Smooth muscle cell (in vitro differentiated cells): Measurements from ENCODE around the gene NOLC1. TPM values are rescaled to one million over a fixed set of nuclear protein-coding genes. Genes with fewer than 3 reads are reported as not detected.

Experiments
- DNase-seq: peaks from one replicate; lab custom pipeline; 2025; ENCODE audit not compliant: unreplicated experiment; lab: John Stamatoyannopoulos, UW
- H2AFZ ChIP-seq: fragments of 200-600 bp; sonication (generic); 2 replicates; pipeline ENCODE4 v1.6.0; 2016; ENCODE audit warnings: antibody characterized with exemption, low read depth, mild to moderate bottlenecking
- H3F3A ChIP-seq: fragments of 200-600 bp; sonication (generic); 2 replicates; pipeline ENCODE4 v1.6.0; 2017; ENCODE audit warnings: antibody characterized with exemption, low read depth
- H3K27ac ChIP-seq: fragments of 200-600 bp; sonication (generic); 2 replicates; pipeline ENCODE4 v1.5.1; 2016; ENCODE audit warnings: low read depth, mild to moderate bottlenecking
- H3K27me3 ChIP-seq: fragments of 200-600 bp; sonication (generic); 2 replicates; pipeline ENCODE4 v1.6.1; 2016; ENCODE audit warnings: low read depth, mild to moderate bottlenecking
- H3K36me3 ChIP-seq: fragments of 200-600 bp; sonication (generic); 2 replicates; pipeline ENCODE4 v1.5.1; 2016; ENCODE audit warnings: low read depth
- H3K4me1 ChIP-seq: fragments of 200-600 bp; sonication (generic); 2 replicates; pipeline ENCODE4 v1.5.1; 2016; ENCODE audit warnings: low read depth
- H3K4me2 ChIP-seq: fragments of 200-600 bp; sonication (generic); 2 replicates; pipeline ENCODE4 v1.6.0; 2016; ENCODE audit warnings: mild to moderate bottlenecking
- H3K4me3 ChIP-seq: fragments of 200-600 bp; sonication (generic); 2 replicates; pipeline ENCODE4 v1.5.1; 2016; ENCODE audit warnings: mild to moderate bottlenecking
- H3K79me2 ChIP-seq: fragments of 200-600 bp; sonication (generic); 2 replicates; pipeline ENCODE4 v1.6.0; 2016; ENCODE audit warnings: low read depth, mild to moderate bottlenecking
- H3K9ac ChIP-seq: fragments of 200-600 bp; sonication (generic); 2 replicates; pipeline ENCODE4 v1.6.0; 2016; ENCODE audit warnings: low read depth
- H3K9me3 ChIP-seq: fragments of 200-600 bp; sonication (generic); replicated peaks from 2 replicates; pipeline ENCODE4 v1.5.1; 2016; ENCODE audit warnings: low read depth
- H4K20me1 ChIP-seq: fragments of 200-600 bp; sonication (generic); 2 replicates; pipeline ENCODE4 v1.6.0; 2016; ENCODE audit warnings: low read depth
- WGBS: methylation state at CpG from one replicate; pipeline ENCODE4 v1.1.7; 2016; ENCODE audit warnings: low lambda C conversion rate; 5-methylcytosine and 5-hydroxymethylcytosine counted together
- polyA plus RNA-seq: library from polyadenylated mRNA; unstranded; fragments of >200 nt; fragmentation: Nextera tagmentation; extraction: Ambion mirVana; gene quantifications from 2 replicates; pipeline ENCODE4 v1.2.1, GENCODE V29; 2016
- total RNA-seq: library from RNA; depleted of rRNA; stranded (reverse); fragments of >200 nt; gene quantifications from 2 replicates; pipeline ENCODE4 v1.2.3, GENCODE V29; 2014
- TF ChIP-seq, protein P1 (sequence below): fragments of 200-600 bp; sonication (generic); IDR thresholded peaks from 2 replicates; pipeline ENCODE4 v1.5.1; 2017; ENCODE audit warnings: borderline replicate concordance, mild to moderate bottlenecking, antibody characterized with exemption; ENCODE audit not compliant: insufficient read depth, poor library complexity, severe bottlenecking

NOLC1 gene
- total and polyA plus RNA-seq, 2 experiments from 2014 or later, result 41.2 to 46.6 TPM

DNA sequence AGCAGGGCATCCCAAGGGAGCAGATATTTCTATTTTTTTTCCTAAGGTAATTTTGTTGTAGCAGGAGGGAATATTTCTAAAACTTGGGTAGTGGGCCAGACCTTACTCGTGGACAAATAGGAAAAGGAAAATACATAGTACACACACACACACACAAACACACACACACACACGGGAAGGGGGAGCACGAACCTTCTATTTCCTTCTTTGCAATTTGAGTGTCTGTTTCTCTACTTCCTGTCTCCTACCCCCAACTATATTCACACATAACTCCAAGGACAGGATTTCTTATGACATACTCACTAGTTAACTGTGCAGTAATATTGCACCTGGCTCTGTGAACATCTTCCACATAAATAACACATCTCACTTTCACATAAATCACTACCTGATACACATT, 36.4 kb upstream of the NOLC1 start:
- H3K4me3 ChIP-seq, result peak overlapping the region; percentile 90

DNA sequence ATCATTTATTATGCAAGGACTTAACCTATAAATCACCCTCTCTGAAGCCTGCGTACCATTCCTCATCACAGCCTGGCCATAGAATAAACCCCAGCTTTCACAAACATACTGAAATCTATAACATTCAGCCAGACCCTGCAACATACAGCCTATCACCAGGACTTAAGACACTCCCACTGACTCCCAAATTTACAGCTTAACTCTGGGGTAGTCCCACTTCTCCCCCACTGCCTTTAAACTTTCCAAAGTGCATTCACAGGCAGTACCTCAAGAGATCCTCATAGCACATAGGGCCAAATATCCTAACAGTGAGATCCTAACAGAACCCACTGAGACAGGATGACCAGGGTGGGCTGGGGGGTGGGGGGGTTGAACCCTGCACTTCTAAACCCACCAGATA, 35.5 kb upstream of the NOLC1 start:
- H2AFZ ChIP-seq, result no peak overlapping the region
- no peaks in the 10 kb centered on the region for H3K36me3 ChIP-seq
- no peaks in the 10 kb centered on the region for H3K27me3 ChIP-seq
- peak overlapping the region; percentile 74 for H3K4me3 ChIP-seq
- WGBS, result 71% methylated on average over 1 of the region's 1 CpG
- H3F3A ChIP-seq, result peaks cover 23% of the 10 kb centered on the region
- H3K9ac ChIP-seq, result no peak overlapping the region
- H3K27ac ChIP-seq, result peak overlapping the region; percentile 91
- H3K79me2 ChIP-seq, result peaks cover 74% of the 10 kb centered on the region
- H3K4me2 ChIP-seq, result peak overlapping the region; percentile 85
- TF ChIP-seq, protein P1, sequence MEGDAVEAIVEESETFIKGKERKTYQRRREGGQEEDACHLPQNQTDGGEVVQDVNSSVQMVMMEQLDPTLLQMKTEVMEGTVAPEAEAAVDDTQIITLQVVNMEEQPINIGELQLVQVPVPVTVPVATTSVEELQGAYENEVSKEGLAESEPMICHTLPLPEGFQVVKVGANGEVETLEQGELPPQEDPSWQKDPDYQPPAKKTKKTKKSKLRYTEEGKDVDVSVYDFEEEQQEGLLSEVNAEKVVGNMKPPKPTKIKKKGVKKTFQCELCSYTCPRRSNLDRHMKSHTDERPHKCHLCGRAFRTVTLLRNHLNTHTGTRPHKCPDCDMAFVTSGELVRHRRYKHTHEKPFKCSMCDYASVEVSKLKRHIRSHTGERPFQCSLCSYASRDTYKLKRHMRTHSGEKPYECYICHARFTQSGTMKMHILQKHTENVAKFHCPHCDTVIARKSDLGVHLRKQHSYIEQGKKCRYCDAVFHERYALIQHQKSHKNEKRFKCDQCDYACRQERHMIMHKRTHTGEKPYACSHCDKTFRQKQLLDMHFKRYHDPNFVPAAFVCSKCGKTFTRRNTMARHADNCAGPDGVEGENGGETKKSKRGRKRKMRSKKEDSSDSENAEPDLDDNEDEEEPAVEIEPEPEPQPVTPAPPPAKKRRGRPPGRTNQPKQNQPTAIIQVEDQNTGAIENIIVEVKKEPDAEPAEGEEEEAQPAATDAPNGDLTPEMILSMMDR, result no peak
- peaks cover 55% of the 10 kb centered on the region for H4K20me1 ChIP-seq
- H3K4me1 ChIP-seq, result peaks cover 59% of the 10 kb centered on the region
- H3K9me3 ChIP-seq, result no peaks in the 10 kb centered on the region
- DNase-seq, result no peak

More for the DNA sequence above, 36.4 kb upstream of the NOLC1 start:
- Histone ChIP-seq H3K27me3 (no peaks in the 10 kb centered on the region), H4K20me1 (peaks cover 64% of the 10 kb centered on the region), H3K4me1 (peaks cover 53% of the 10 kb centered on the region), H3K79me2 (peaks cover 77% of the 10 kb centered on the region), H2AFZ (no peak overlapping the region), H3K9me3 (no peaks in the 10 kb centered on the region), H3K9ac (no peak overlapping the region), H3F3A (peaks cover 23% of the 10 kb centered on the region), H3K4me2 (peak overlapping the region; percentile 97), H3K27ac (peak overlapping the region; percentile 91), H3K36me3 (no peaks in the 10 kb centered on the region)
- WGBS, result 31% methylated on average over 3 of the region's 3 CpGs
- DNase-seq, result no peak
- TF ChIP-seq, protein P1, result no peak

- H3K9ac ChIP-seq, result peak overlapping the region; percentile 92
Observed at GRCh38 chr10:102117391-102118159, 34.6 kb upstream of the NOLC1 start.

More at GRCh38 chr10:102117391-102118159, 34.6 kb upstream of the NOLC1 start:
- peak overlapping the region; percentile 85 for H3K4me2 ChIP-seq
- H3K27me3 ChIP-seq, result no peaks in the 10 kb centered on the region
- peak; percentile 86 for DNase-seq
- H3F3A ChIP-seq, result peaks cover 31% of the 10 kb centered on the region
- H3K27ac ChIP-seq, result peak overlapping the region; percentile 91
- peaks cover 67% of the 10 kb centered on the region for H3K4me1 ChIP-seq
- no peaks in the 10 kb centered on the region for H3K9me3 ChIP-seq
- peak overlapping the region; percentile 74 for H3K4me3 ChIP-seq
- WGBS, result 6% methylated on average over 7 of the region's 12 CpGs
- H4K20me1 ChIP-seq, result peaks cover 46% of the 10 kb centered on the region
- TF ChIP-seq, protein P1, result peak; percentile 8
- H2AFZ ChIP-seq, result no peak overlapping the region
- peaks cover 65% of the 10 kb centered on the region for H3K79me2 ChIP-seq
- no peaks in the 10 kb centered on the region for H3K36me3 ChIP-seq
